DOHH2 (cell line): ENCODE measurements around the gene USP6.

Source experiments
- H3F3A ChIP-seq: fragments of 200-600 bp; sonication (generic), shearing (Covaris generic); 2 replicates; pipeline ENCODE4 v1.6.0; 2016; ENCODE audit warnings: antibody characterized with exemption, mild to moderate bottlenecking; ENCODE audit not compliant: control insufficient read depth, insufficient read depth
- H3K27ac ChIP-seq: fragments of 200-600 bp; sonication (generic); 2 replicates; pipeline ENCODE4 v1.5.1; 2014; ENCODE audit warnings: low read depth, mild to moderate bottlenecking, low read length, moderate library complexity
- H3K27me3 ChIP-seq: fragments of 200-600 bp; sonication (generic); 2 replicates; pipeline ENCODE4 v1.6.1; 2014; ENCODE audit warnings: mild to moderate bottlenecking, low read length, mixed read lengths; ENCODE audit not compliant: control insufficient read depth
- H3K36me3 ChIP-seq: fragments of 200-600 bp; sonication (generic); 2 replicates; pipeline ENCODE4 v1.6.1; 2014; ENCODE audit warnings: mild to moderate bottlenecking, low read length, moderate library complexity, mixed read lengths; ENCODE audit not compliant: control insufficient read depth
- H3K4me1 ChIP-seq: fragments of 200-600 bp; sonication (generic); 2 replicates; pipeline ENCODE4 v1.6.1; 2014; ENCODE audit warnings: mild to moderate bottlenecking, low read length, mixed read lengths; ENCODE audit not compliant: control insufficient read depth
- H3K4me2 ChIP-seq: fragments of 200-600 bp; sonication (generic); 2 replicates; pipeline ENCODE4 v1.6.0; 2014; ENCODE audit warnings: mild to moderate bottlenecking, low read length, moderate library complexity
- H3K4me3 ChIP-seq: fragments of 200-600 bp; sonication (generic); 2 replicates; pipeline ENCODE4 v1.5.1; 2014; ENCODE audit warnings: mild to moderate bottlenecking, low read length, mixed read lengths
- H3K79me2 ChIP-seq: fragments of 200-600 bp; sonication (generic); 2 replicates; pipeline ENCODE4 v1.6.1; 2014; ENCODE audit warnings: mild to moderate bottlenecking, low read length, mixed read lengths; ENCODE audit not compliant: control insufficient read depth
- H3K9me2 ChIP-seq: fragments of 200-600 bp; sonication (generic); replicated peaks from 2 replicates; pipeline ENCODE4 v1.6.1; 2014; ENCODE audit warnings: mild to moderate bottlenecking, low read length, mixed read lengths; ENCODE audit not compliant: control insufficient read depth
- H3K9me3 ChIP-seq: fragments of 200-600 bp; sonication (generic); 2 replicates; pipeline ENCODE4 v1.6.1; 2014; ENCODE audit warnings: antibody characterized with exemption, low read length, mixed read lengths; ENCODE audit not compliant: control insufficient read depth, insufficient read depth
- H4K20me1 ChIP-seq: fragments of 200-600 bp; sonication (generic); 2 replicates; pipeline ENCODE4 v1.6.0; 2014; ENCODE audit warnings: low read depth, mild to moderate bottlenecking, antibody characterized with exemption, low read length, moderate library complexity; ENCODE audit not compliant: control insufficient read depth, insufficient read depth
- EZH2phosphoT487 ChIP-seq: fragments of 200-600 bp; sonication (generic); IDR thresholded peaks from 2 replicates; pipeline ENCODE4 v1.6.1; 2017; ENCODE audit warnings: borderline replicate concordance, mild to moderate bottlenecking, antibody characterized with exemption, low read length, moderate library complexity, mixed read lengths
- TF ChIP-seq, protein P1 (sequence below): fragments of 200-600 bp; sonication (generic); IDR thresholded peaks from one replicate; pipeline ENCODE4 v1.5.1; 2014; ENCODE audit warnings: antibody characterized with exemption, mild to moderate bottlenecking, low read depth, low read length; ENCODE audit not compliant: poor library complexity, severe bottlenecking

Gene USP6

DNA sequence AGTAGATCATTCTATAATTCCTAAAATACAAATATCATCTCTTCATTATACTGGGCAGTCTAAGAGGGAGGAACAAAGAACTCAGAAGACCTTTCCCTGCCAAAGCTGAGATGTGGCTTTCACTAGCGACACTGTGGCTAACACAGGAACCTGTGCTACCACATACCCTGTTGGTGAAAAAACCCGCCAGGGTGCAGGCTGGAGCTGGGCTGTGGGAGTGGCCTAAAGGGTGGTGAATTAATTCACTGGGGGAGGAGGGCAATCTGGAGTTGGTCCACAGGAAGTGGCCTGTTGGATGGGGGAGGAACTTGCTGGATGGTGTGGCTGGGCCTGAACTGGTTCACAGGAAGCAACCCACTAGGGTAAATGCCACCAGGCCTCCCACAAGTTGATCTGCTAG lies 68.5 kb downstream of the USP6 start:
- H3K9me3 ChIP-seq = peaks cover 90% of the 10 kb centered on the region
- no peak overlapping the region for H3K4me3 ChIP-seq
- H3K9me2 ChIP-seq = no peaks in the 10 kb centered on the region
- no peak overlapping the region for H3K27ac ChIP-seq
- H3K4me2 ChIP-seq = no peak overlapping the region
- no peak for TF ChIP-seq EZH2phosphoT487
- TF ChIP-seq, protein P1, sequence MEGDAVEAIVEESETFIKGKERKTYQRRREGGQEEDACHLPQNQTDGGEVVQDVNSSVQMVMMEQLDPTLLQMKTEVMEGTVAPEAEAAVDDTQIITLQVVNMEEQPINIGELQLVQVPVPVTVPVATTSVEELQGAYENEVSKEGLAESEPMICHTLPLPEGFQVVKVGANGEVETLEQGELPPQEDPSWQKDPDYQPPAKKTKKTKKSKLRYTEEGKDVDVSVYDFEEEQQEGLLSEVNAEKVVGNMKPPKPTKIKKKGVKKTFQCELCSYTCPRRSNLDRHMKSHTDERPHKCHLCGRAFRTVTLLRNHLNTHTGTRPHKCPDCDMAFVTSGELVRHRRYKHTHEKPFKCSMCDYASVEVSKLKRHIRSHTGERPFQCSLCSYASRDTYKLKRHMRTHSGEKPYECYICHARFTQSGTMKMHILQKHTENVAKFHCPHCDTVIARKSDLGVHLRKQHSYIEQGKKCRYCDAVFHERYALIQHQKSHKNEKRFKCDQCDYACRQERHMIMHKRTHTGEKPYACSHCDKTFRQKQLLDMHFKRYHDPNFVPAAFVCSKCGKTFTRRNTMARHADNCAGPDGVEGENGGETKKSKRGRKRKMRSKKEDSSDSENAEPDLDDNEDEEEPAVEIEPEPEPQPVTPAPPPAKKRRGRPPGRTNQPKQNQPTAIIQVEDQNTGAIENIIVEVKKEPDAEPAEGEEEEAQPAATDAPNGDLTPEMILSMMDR = no peak
- peaks cover 8% of the 10 kb centered on the region for H3K79me2 ChIP-seq
- H3F3A ChIP-seq = peaks cover 20% of the 10 kb centered on the region
- H3K27me3 ChIP-seq = no peaks in the 10 kb centered on the region
- peaks cover 84% of the 10 kb centered on the region for H3K36me3 ChIP-seq
- H3K4me1 ChIP-seq = no peaks in the 10 kb centered on the region
- no peaks in the 10 kb centered on the region for H4K20me1 ChIP-seq

DNA sequence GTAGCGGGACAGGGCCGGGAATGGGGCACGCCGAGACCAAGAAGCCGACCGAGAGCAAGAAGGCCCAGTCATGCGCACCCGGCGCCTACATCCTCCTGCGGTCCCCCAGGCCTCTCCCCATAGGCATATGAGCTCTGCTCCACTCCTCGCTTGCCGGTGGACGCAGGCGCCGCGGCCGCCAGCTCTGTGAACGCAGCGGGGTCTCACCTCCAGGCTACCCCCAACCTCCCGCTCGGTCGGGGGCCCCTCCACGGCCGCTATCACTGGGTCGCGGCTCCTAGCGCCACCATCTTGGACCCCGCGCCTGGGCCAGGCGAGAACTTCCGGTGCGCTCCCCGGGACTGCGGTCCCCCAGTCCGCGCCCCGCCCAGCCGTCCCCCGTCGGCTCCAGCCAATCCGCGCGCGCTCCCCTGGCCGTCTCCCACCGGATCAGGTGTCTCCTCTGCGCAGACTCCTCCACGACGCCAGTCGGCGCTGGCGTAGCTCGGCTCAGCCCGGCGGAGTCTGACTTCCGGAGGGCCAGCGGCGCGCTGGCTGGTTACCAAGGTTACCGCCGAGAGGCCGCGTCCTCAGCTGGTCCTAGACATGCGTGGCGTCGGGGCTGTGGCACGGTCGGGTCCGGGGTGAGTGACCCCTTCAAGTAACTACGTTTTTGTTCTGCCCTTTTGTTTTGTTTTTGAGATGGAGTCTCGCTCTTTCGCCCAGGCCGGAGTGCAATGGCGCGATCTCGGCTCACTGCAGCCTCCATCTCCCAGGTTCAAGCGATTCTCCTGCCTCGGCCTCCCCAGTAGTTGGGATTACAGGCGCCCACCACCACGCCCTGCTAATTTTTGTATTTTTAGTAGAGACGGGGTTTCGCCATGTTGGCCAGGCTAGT lies 75.9 kb downstream of the USP6 start, which contains the start of gene ZNF594:
ZNF594 (minus strand) TSS at position 328 of the 877 bp plus-strand sequence. CDS start 7,612 bp downstream, outside the sequence.
- Histone ChIP-seq H3K9me2 (no peaks in the 10 kb centered on the region), H3K4me3 (peak within 1 kb of the TSS; percentile 96), H3K79me2 (peaks cover 35% of the 10 kb centered on the region), H3K36me3 (peaks cover 45% of the 10 kb centered on the region), H3K4me2 (peak within 1 kb of the TSS; percentile 88), H3K4me1 (peaks cover 20% of the 10 kb centered on the region), H3F3A (peaks cover 7% of the 10 kb centered on the region), H3K9me3 (peaks cover 36% of the 10 kb centered on the region), H4K20me1 (no peaks in the 10 kb centered on the region), H3K27ac (peak within 1 kb of the TSS; percentile 45), H3K27me3 (no peaks in the 10 kb centered on the region)
- TF ChIP-seq, protein P1 = peak; percentile 78
- TF ChIP-seq EZH2phosphoT487 = no peak

DNA sequence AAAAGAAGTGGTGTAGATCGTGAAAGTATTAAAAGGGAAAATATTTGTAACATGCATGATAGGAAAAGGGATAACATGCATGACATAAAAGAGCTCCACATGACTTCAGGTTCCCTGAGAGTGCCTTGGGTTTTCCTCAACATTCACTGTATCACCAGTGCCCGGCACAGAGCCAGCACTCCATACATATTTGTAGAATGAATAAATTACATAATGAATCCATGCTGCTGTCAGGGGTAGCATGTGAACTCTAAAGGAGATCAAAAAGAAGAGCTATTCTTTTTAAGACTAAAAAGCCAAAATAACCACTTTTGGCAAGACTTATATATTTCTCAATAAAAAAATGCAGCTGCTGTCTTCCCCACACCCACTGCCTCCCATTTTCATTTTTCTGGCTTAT lies 78.5 kb downstream of the USP6 start:
- H3K4me2 ChIP-seq = no peak overlapping the region
- H3K9me3 ChIP-seq = peaks cover 18% of the 10 kb centered on the region
- H3K27me3 ChIP-seq = no peaks in the 10 kb centered on the region

DNA sequence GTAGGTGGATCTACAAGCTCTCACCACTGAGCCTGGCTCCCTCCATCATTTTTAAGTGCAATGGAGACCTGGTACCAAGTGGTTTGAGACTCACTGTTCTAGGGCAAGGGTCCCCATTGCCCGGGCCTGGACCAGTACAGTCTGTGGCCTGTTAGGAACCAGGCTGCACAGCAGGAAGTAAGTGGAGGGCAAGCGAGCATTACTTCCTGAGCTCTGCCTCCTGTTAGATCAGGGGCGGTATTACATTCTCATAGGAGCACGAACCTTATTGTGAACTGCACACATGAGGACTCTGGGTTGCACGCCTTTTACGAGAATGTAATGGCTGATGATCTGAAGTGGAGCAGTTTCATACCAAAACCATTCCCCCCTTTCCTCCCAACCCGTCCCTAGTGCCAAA lies 82.6 kb downstream of the USP6 start:
- peak overlapping the region; percentile 63 for H3K4me3 ChIP-seq
- TF ChIP-seq, protein P1 = peak; percentile 32
- TF ChIP-seq EZH2phosphoT487 = no peak
- peak overlapping the region; percentile 65 for H3K27ac ChIP-seq
- H3F3A ChIP-seq = peaks cover 33% of the 10 kb centered on the region
- no peaks in the 10 kb centered on the region for H3K27me3 ChIP-seq
- peak overlapping the region; percentile 72 for H3K4me2 ChIP-seq
- peaks cover 57% of the 10 kb centered on the region for H3K4me1 ChIP-seq
- H4K20me1 ChIP-seq = no peaks in the 10 kb centered on the region
- no peaks in the 10 kb centered on the region for H3K9me3 ChIP-seq
- no peaks in the 10 kb centered on the region for H3K79me2 ChIP-seq
- no peaks in the 10 kb centered on the region for H3K36me3 ChIP-seq
- H3K9me2 ChIP-seq = no peaks in the 10 kb centered on the region

More for the DNA sequence above, 78.5 kb downstream of the USP6 start:
- Histone ChIP-seq H3F3A (peaks cover 16% of the 10 kb centered on the region), H4K20me1 (no peaks in the 10 kb centered on the region), H3K4me1 (peaks cover 45% of the 10 kb centered on the region), H3K79me2 (peaks cover 27% of the 10 kb centered on the region), H3K4me3 (no peak overlapping the region), H3K27ac (no peak overlapping the region), H3K9me2 (no peaks in the 10 kb centered on the region), H3K36me3 (peaks cover 20% of the 10 kb centered on the region)
- TF ChIP-seq EZH2phosphoT487 = no peak
